Thoracic aorta (tissue), 2 donors: Measurements from ENCODE around the gene VPS29. TPM values are rescaled to one million over a fixed set of nuclear protein-coding genes. Genes with fewer than 3 reads are reported as not detected.

Source experiments
- ATAC-seq: fragments of 150-250 bp; one replicate; pipeline ENCODE4 v1.8.0; 2017; ENCODE audit warnings: low read depth; ENCODE audit not compliant: insufficient number of reproducible peaks, low FRiP score
- DNase-seq: peaks from one replicate; pipeline ENCODE4 v3.0.0-alpha.2; 2020; ENCODE audit warnings: low spot score
- H3K27ac ChIP-seq, 2 donors: fragments of 200-600 bp; sonication (generic); 1 replicate in 1 of 2; 2 replicates in 1 of 2; pipeline ENCODE4 v1.5.1; 2016; ENCODE audit warnings: mild to moderate bottlenecking in 2 of 2, moderate library complexity in 2 of 2
- H3K27me3 ChIP-seq: fragments of 200-600 bp; sonication (generic); replicated peaks from 2 replicates; pipeline ENCODE4 v1.6.0; 2016; ENCODE audit warnings: mild to moderate bottlenecking; ENCODE audit not compliant: insufficient read depth
- H3K36me3 ChIP-seq: fragments of 200-600 bp; sonication (generic); one replicate; pipeline ENCODE4 v1.5.1; 2016
- H3K4me1 ChIP-seq, 2 donors: fragments of 200-600 bp; sonication (generic); 1 replicate in 1 of 2; 2 replicates in 1 of 2; pipeline versions ENCODE4 v1.5.1 to v1.6.0; 2016; ENCODE audit warnings: low read depth in 2 of 2, mild to moderate bottlenecking in 1 of 2; ENCODE audit not compliant: control insufficient read depth in 1 of 2
- H3K4me3 ChIP-seq: fragments of 200-600 bp; sonication (generic); 2 replicates; pipeline ENCODE4 v1.5.1; 2016; ENCODE audit warnings: mild to moderate bottlenecking
- H3K9me3 ChIP-seq: fragments of 200-600 bp; sonication (generic); 2 replicates; pipeline ENCODE4 v1.5.1; 2016
- CTCF ChIP-seq: fragments of 200-600 bp; sonication (generic); IDR thresholded peaks from one replicate; pipeline ENCODE4 v1.5.1; 2019; ENCODE audit warnings: antibody characterized with exemption
- total RNA-seq, 2 donors: library from RNA; depleted of rRNA; stranded (reverse); fragments of >200 nt; gene quantifications; one replicate each; pipeline versions ENCODE4 v1.1.0 to v1.2.3, GENCODE V29; 2016

VPS29 gene
- total RNA-seq, 2 donors from 2014 or later: 77.7 to 82.6 TPM

- Histone ChIP-seq H3K4me1 (peaks cover 14 to 55% of the 10 kb centered on the region in 2 donors), H3K4me3 (no peak overlapping the region), H3K9me3 (no peaks in the 10 kb centered on the region), H3K27me3 (no peaks in the 10 kb centered on the region), H3K27ac (no peak overlapping the region), H3K36me3 (no peaks in the 10 kb centered on the region)
- ATAC-seq: no peak
- DNase-seq: no peak
- TF ChIP-seq CTCF: no peak
These were observed 38.1 kb upstream of the VPS29 start for GRCh38 chr12:110540048-110540447.

GRCh38 chr12:110538869-110539622 lies 37.1 kb upstream of the VPS29 start:
- Histone ChIP-seq H3K4me3 (no peak overlapping the region), H3K36me3 (no peaks in the 10 kb centered on the region), H3K27me3 (no peaks in the 10 kb centered on the region), H3K27ac (peak overlapping the region in 1 of 2 donors; percentile 72), H3K9me3 (no peaks in the 10 kb centered on the region), H3K4me1 (peaks cover 14 to 50% of the 10 kb centered on the region in 2 donors)
- DNase-seq: no peak
- no peak for TF ChIP-seq CTCF
- ATAC-seq: no peak

- no peaks in the 10 kb centered on the region for H3K27me3 ChIP-seq
- peak overlapping the region; percentile 64 to 72 for H3K27ac ChIP-seq
- H3K36me3 ChIP-seq: no peaks in the 10 kb centered on the region
- H3K4me1 ChIP-seq: peaks cover 6 to 37% of the 10 kb centered on the region in 2 donors
- H3K9me3 ChIP-seq: no peaks in the 10 kb centered on the region
- DNase-seq (peak; percentile 8), ATAC-seq (peak; percentile 20)
- H3K4me3 ChIP-seq: peak overlapping the region; percentile 45
- TF ChIP-seq CTCF: no peak
These were observed 35.9 kb upstream of the VPS29 start for GRCh38 chr12:110537605-110538409.

- H3K27me3 ChIP-seq: no peaks in the 10 kb centered on the region
- H3K4me3 ChIP-seq: peak overlapping the region; percentile 45
- peak overlapping the region; percentile 64 to 72 for H3K27ac ChIP-seq
- H3K9me3 ChIP-seq: no peaks in the 10 kb centered on the region
- no peak for DNase-seq
- TF ChIP-seq CTCF: no peak
- peaks cover 5 to 34% of the 10 kb centered on the region in 2 donors for H3K4me1 ChIP-seq
- H3K36me3 ChIP-seq: no peaks in the 10 kb centered on the region
- no peak for ATAC-seq
These were observed 35.1 kb upstream of the VPS29 start for GRCh38 chr12:110536834-110537604.

GRCh38 chr12:110534811-110535210 lies 32.9 kb upstream of the VPS29 start:
- Histone ChIP-seq H3K27ac (no peak overlapping the region), H3K36me3 (no peaks in the 10 kb centered on the region), H3K4me1 (peaks cover 14 to 41% of the 10 kb centered on the region in 2 donors), H3K9me3 (no peaks in the 10 kb centered on the region), H3K4me3 (no peak overlapping the region), H3K27me3 (no peaks in the 10 kb centered on the region)
- DNase-seq (no peak), ATAC-seq (no peak)
- no peak for TF ChIP-seq CTCF
